Measurements from ENCODE around the gene ZXDC.

The ZXDC gene

DNA sequence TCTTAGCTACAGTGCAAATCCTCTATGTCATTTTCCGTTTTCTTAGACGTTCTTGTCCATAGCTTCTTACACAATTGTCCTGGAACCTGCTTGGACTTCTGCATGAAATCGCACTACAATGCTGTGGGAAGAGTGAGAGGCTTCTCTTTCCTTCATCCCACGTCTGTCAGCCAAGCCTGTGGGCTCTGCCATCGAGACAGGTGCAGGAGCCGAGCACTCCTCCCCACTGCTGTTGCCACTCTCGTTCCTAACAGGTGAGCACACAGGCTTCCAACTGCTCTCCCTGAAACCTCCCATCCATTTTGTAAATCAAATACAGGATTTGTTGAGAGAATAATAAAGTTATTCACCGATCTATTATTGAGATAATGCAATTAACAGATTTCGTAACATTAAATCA, 23.5 kb downstream of the ZXDC start:
- Mint-ChIP-seq H3K9me3 (no peaks in the 10 kb centered on the region), H3K36me3 (ENCODE audit: low read depth) (peaks cover 50% of the 10 kb centered on the region), H3K27me3 (ENCODE audit: low read depth) (no peaks in the 10 kb centered on the region), H3K4me1 (peaks cover 5% of the 10 kb centered on the region), H3K4me3 (no peak overlapping the region), H3K27ac (no peak overlapping the region)
- TF ChIP-seq, protein P1, sequence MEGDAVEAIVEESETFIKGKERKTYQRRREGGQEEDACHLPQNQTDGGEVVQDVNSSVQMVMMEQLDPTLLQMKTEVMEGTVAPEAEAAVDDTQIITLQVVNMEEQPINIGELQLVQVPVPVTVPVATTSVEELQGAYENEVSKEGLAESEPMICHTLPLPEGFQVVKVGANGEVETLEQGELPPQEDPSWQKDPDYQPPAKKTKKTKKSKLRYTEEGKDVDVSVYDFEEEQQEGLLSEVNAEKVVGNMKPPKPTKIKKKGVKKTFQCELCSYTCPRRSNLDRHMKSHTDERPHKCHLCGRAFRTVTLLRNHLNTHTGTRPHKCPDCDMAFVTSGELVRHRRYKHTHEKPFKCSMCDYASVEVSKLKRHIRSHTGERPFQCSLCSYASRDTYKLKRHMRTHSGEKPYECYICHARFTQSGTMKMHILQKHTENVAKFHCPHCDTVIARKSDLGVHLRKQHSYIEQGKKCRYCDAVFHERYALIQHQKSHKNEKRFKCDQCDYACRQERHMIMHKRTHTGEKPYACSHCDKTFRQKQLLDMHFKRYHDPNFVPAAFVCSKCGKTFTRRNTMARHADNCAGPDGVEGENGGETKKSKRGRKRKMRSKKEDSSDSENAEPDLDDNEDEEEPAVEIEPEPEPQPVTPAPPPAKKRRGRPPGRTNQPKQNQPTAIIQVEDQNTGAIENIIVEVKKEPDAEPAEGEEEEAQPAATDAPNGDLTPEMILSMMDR (IDR thresholded peaks at IDR 0.05; ENCODE audit: unreplicated experiment in 3 of 3), result no peak

DNA sequence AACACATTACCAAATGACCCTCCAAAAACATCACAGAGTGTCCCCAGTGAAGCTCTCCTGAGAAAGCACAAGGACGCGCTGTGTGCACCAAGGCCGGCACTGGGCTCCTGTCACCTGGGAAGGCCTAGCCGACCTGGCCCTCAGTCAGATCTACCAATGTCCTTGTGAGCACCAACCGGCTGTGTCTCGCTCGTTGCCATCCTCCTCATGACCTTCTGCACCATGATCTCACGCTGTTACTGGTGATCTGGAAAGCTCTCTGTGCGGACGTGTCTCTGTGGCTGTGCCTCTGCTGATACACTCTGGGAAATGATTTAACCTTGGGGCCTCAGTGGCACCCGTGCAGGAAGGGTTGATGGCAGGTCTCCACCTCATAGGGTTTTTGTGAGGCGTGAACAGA, 24.2 kb downstream of the ZXDC start:
- no peaks in the 10 kb centered on the region for H3K9me3 Mint-ChIP-seq
- H3K27ac Mint-ChIP-seq, result no peak overlapping the region
- H3K36me3 Mint-ChIP-seq (ENCODE audit: low read depth), result peaks cover 43% of the 10 kb centered on the region
- no peaks in the 10 kb centered on the region for H3K27me3 Mint-ChIP-seq (ENCODE audit: low read depth)
- H3K4me1 Mint-ChIP-seq, result peaks cover 5% of the 10 kb centered on the region
- TF ChIP-seq, protein P1 (IDR thresholded peaks at IDR 0.05; ENCODE audit: unreplicated experiment in 3 of 3), result no peak
- H3K4me3 Mint-ChIP-seq, result no peak overlapping the region

DNA sequence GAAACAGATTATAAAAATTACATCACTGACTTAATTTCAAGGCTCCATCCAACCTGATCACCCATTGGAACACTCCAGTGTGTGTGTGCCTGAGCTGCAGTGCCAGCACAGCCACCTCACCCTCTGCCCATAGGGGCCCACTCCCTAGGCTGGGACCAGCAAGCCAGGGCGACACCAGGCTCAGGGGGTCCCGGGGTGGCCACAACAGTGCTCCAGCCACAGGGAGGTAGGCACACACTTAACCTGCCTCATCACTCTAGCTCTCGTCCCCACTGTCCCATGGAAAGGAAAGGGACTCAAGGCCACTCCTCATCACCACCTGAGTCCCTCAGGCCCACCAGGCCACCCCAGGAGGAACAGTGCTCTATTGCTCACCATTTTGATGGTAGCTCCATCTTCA, 24.9 kb downstream of the ZXDC start:
- H3K9me3 Mint-ChIP-seq, result no peaks in the 10 kb centered on the region
- H3K27me3 Mint-ChIP-seq (ENCODE audit: low read depth), result no peaks in the 10 kb centered on the region
- no peak overlapping the region for H3K4me3 Mint-ChIP-seq
- peaks cover 41% of the 10 kb centered on the region for H3K36me3 Mint-ChIP-seq (ENCODE audit: low read depth)
- peaks cover 5% of the 10 kb centered on the region for H3K4me1 Mint-ChIP-seq
- no peak overlapping the region for H3K27ac Mint-ChIP-seq
- TF ChIP-seq, protein P1 (IDR thresholded peaks at IDR 0.05; ENCODE audit: unreplicated experiment in 3 of 3), result no peak

DNA sequence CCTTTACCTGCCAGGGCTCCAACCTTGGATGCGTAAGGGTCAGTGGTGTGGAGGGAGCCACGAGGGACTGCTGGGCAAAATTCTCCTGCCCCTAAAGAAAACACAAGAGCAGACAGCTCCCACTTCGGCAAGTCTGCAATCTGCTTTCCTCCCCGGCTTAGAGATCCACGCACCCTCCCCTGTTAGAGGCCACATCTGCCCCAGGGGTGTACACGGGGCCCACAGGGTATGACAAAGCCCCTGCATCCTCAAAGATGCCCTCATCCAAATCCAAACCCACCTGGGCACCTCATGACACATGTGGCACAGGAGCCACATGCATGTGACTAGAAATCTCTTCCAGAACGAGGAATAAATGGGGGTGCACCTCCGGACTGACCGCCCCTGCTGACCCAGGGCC, 25.5 kb downstream of the ZXDC start:
- Mint-ChIP-seq H3K4me1 (peaks cover 5% of the 10 kb centered on the region), H3K36me3 (ENCODE audit: low read depth) (peaks cover 38% of the 10 kb centered on the region), H3K4me3 (no peak overlapping the region), H3K9me3 (no peaks in the 10 kb centered on the region), H3K27ac (no peak overlapping the region), H3K27me3 (ENCODE audit: low read depth) (no peaks in the 10 kb centered on the region)
- TF ChIP-seq, protein P1 (IDR thresholded peaks at IDR 0.05; ENCODE audit: unreplicated experiment in 3 of 3), result no peak

DNA sequence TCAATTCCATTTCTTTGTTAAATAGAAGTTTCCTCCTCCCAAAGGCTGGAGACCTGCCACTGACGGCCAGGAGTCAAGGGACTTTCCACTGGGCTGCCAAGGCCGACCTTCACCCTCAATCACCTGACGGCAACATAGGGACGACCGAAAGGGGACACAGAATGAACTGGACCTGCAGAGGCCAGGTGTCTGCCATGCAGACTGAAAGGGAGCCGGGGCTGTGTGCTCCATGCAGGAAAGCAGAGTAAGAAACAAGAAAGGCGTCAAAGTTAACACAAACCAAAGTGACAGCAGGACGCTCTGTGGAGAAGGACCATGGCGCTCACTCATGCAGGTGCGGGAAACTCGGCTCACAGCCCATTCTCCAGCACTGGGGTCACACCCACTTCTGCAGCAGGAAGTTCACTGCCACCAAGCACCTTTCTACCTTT, 26.1 kb downstream of the ZXDC start:
- TF ChIP-seq, protein P1 (IDR thresholded peaks at IDR 0.05; ENCODE audit: unreplicated experiment in 3 of 3), result no peak
- Mint-ChIP-seq H3K36me3 (ENCODE audit: low read depth) (peaks cover 34% of the 10 kb centered on the region), H3K4me1 (peaks cover 5% of the 10 kb centered on the region), H3K9me3 (no peaks in the 10 kb centered on the region), H3K27me3 (ENCODE audit: low read depth) (no peaks in the 10 kb centered on the region), H3K27ac (no peak overlapping the region), H3K4me3 (no peak overlapping the region)

DNA sequence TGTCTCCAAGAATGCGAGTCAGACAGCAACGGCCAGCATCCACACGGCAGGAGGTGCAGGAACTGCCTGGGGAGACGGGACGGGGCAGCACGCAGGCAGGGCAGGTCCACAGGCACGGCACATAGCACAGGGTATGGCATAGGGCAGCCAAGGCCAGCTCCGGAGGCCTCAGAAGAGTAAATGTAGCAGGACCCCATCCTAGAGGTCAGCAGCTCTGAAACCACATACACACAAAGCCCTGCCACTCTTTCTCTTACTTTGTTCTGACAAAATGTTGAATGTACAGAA, 26.9 kb downstream of the ZXDC start:
- Mint-ChIP-seq H3K27me3 (ENCODE audit: low read depth) (no peaks in the 10 kb centered on the region), H3K36me3 (ENCODE audit: low read depth) (peaks cover 29% of the 10 kb centered on the region), H3K9me3 (no peaks in the 10 kb centered on the region), H3K4me1 (peaks cover 5% of the 10 kb centered on the region), H3K4me3 (no peak overlapping the region), H3K27ac (no peak overlapping the region)
- TF ChIP-seq, protein P1 (IDR thresholded peaks at IDR 0.05; ENCODE audit: unreplicated experiment in 3 of 3), result no peak

Measured in nephron (organoid).